ENCODE measurements around the gene FOXC1. TPM values are rescaled to one million over a fixed set of nuclear protein-coding genes. Genes with fewer than 3 reads are reported as not detected.
A peak's percentile ranks its signal among the peaks of the same experiment; 100 is the strongest.

Gene FOXC1
- total RNA-seq, 1 experiment from 2014 or later, result 88.4 TPM

- in situ Hi-C loops (cut with HindIII; ENCODE audit: low pct_unique_long_range_greater_than_20kb, low sequenced_read_pairs), result no loop called here
- DNase-seq (ENCODE audit: low read depth), result no peak
Observed at GRCh38 chr6:1626481-1626880, 16.8 kb downstream of the FOXC1 start.

GRCh38 chr6:1627827-1628560 lies 18.3 kb downstream of the FOXC1 start:
- no peak for DNase-seq (ENCODE audit: low read depth)
- in situ Hi-C loops (cut with HindIII; ENCODE audit: low pct_unique_long_range_greater_than_20kb, low sequenced_read_pairs), result no loop called here

GRCh38 chr6:1629316-1629715 lies 19.6 kb downstream of the FOXC1 start:
- in situ Hi-C loops (cut with HindIII; ENCODE audit: low pct_unique_long_range_greater_than_20kb, low sequenced_read_pairs), result no loop called here
- DNase-seq (ENCODE audit: low read depth), result no peak

GRCh38 chr6:1630212-1630770 lies 20.6 kb downstream of the FOXC1 start:
- in situ Hi-C loops (cut with HindIII; ENCODE audit: low pct_unique_long_range_greater_than_20kb, low sequenced_read_pairs), result no loop called here
- no peak for DNase-seq (ENCODE audit: low read depth)

- in situ Hi-C loops (cut with HindIII; ENCODE audit: low pct_unique_long_range_greater_than_20kb, low sequenced_read_pairs), result no loop called here
- DNase-seq (ENCODE audit: low read depth), result peak; percentile 71
Observed at GRCh38 chr6:1630771-1631217, 21.1 kb downstream of the FOXC1 start.

GRCh38 chr6:1631251-1631650 lies 21.5 kb downstream of the FOXC1 start:
- no peak for DNase-seq (ENCODE audit: low read depth)
- in situ Hi-C loops (cut with HindIII; ENCODE audit: low pct_unique_long_range_greater_than_20kb, low sequenced_read_pairs), result no loop called here

- in situ Hi-C loops (cut with HindIII; ENCODE audit: low pct_unique_long_range_greater_than_20kb, low sequenced_read_pairs), result no loop called here
- DNase-seq (ENCODE audit: low read depth), result no peak
Observed at GRCh38 chr6:1633366-1634021, 23.8 kb downstream of the FOXC1 start.

- in situ Hi-C loops (cut with HindIII; ENCODE audit: low pct_unique_long_range_greater_than_20kb, low sequenced_read_pairs), result no loop called here
Observed at GRCh38 chr6:1634081-1634480, 24.4 kb downstream of the FOXC1 start.

GRCh38 chr6:1635305-1636010 lies 25.7 kb downstream of the FOXC1 start:
- no peak for DNase-seq (ENCODE audit: low read depth)
- in situ Hi-C loops (cut with HindIII; ENCODE audit: low pct_unique_long_range_greater_than_20kb, low sequenced_read_pairs), result no loop called here

More at GRCh38 chr6:1634081-1634480, 24.4 kb downstream of the FOXC1 start:
- no peak for DNase-seq (ENCODE audit: low read depth)

GRCh38 chr6:1636272-1636825 lies 26.6 kb downstream of the FOXC1 start:
- in situ Hi-C loops (cut with HindIII; ENCODE audit: low pct_unique_long_range_greater_than_20kb, low sequenced_read_pairs), result no loop called here
- no peak for DNase-seq (ENCODE audit: low read depth)

GRCh38 chr6:1636971-1637871 lies 27.5 kb downstream of the FOXC1 start:
- peak; percentile 86 for DNase-seq (ENCODE audit: low read depth)
- in situ Hi-C loops (cut with HindIII; ENCODE audit: low pct_unique_long_range_greater_than_20kb, low sequenced_read_pairs), result no loop called here

- DNase-seq (ENCODE audit: low read depth), result no peak
- in situ Hi-C loops (cut with HindIII; ENCODE audit: low pct_unique_long_range_greater_than_20kb, low sequenced_read_pairs), result no loop called here
Observed at GRCh38 chr6:1639430-1639829, 29.7 kb downstream of the FOXC1 start.

GRCh38 chr6:1640476-1640875 lies 30.8 kb downstream of the FOXC1 start:
- DNase-seq (ENCODE audit: low read depth), result no peak
- in situ Hi-C loops (cut with HindIII; ENCODE audit: low pct_unique_long_range_greater_than_20kb, low sequenced_read_pairs), result no loop called here

- in situ Hi-C loops (cut with HindIII; ENCODE audit: low pct_unique_long_range_greater_than_20kb, low sequenced_read_pairs), result no loop called here
- peak; percentile 63 for DNase-seq (ENCODE audit: low read depth)
Observed at GRCh38 chr6:1641343-1641885, 31.7 kb downstream of the FOXC1 start.

GRCh38 chr6:1643111-1643510 lies 33.4 kb downstream of the FOXC1 start:
- in situ Hi-C loops (cut with HindIII; ENCODE audit: low pct_unique_long_range_greater_than_20kb, low sequenced_read_pairs), result no loop called here

GRCh38 chr6:1643830-1644445 lies 34.2 kb downstream of the FOXC1 start:
- DNase-seq (ENCODE audit: low read depth), result no peak
- in situ Hi-C loops (cut with HindIII; ENCODE audit: low pct_unique_long_range_greater_than_20kb, low sequenced_read_pairs), result no loop called here

More at GRCh38 chr6:1643111-1643510, 33.4 kb downstream of the FOXC1 start:
- DNase-seq (ENCODE audit: low read depth), result no peak

GRCh38 chr6:1644516-1645060 lies 34.9 kb downstream of the FOXC1 start:
- in situ Hi-C loops (cut with HindIII; ENCODE audit: low pct_unique_long_range_greater_than_20kb, low sequenced_read_pairs), result no loop called here

More at GRCh38 chr6:1644516-1645060, 34.9 kb downstream of the FOXC1 start:
- DNase-seq (ENCODE audit: low read depth), result no peak

Data from Caki2 (cell line).